ENCODE measurements around the gene ADRA1B.

ADRA1B gene

DNA sequence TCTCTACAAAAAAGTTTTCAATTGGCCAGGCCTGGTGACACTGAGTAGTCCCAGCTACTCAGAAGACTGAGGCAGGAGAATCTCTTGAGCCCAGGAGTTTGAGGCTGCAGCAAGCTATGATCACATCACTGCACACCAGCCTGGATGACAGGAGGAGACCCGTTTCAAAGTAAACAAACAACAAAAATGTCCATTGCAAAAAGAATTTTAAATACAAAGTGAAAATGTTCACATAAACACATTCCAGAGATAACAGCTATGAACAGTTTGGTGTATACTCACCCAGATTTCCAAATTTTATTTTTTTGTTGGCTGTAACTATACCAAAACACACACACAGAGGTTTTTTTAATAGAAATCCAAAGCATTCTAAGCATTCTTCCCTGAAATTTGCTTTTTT, 39.8 kb downstream of the ADRA1B start:
- DNase-seq (ENCODE audit: low spot score) (no peak), ATAC-seq (ENCODE audit: low read depth) (no peak)
- H3K27me3 ChIP-seq (ENCODE audit: insufficient read depth, poor library complexity, severe bottlenecking) = no peaks in the 10 kb centered on the region
- H3K36me3 ChIP-seq (ENCODE audit: low read depth) = no peaks in the 10 kb centered on the region
- TF ChIP-seq, protein P1, sequence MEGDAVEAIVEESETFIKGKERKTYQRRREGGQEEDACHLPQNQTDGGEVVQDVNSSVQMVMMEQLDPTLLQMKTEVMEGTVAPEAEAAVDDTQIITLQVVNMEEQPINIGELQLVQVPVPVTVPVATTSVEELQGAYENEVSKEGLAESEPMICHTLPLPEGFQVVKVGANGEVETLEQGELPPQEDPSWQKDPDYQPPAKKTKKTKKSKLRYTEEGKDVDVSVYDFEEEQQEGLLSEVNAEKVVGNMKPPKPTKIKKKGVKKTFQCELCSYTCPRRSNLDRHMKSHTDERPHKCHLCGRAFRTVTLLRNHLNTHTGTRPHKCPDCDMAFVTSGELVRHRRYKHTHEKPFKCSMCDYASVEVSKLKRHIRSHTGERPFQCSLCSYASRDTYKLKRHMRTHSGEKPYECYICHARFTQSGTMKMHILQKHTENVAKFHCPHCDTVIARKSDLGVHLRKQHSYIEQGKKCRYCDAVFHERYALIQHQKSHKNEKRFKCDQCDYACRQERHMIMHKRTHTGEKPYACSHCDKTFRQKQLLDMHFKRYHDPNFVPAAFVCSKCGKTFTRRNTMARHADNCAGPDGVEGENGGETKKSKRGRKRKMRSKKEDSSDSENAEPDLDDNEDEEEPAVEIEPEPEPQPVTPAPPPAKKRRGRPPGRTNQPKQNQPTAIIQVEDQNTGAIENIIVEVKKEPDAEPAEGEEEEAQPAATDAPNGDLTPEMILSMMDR (IDR thresholded peaks at IDR 0.05; ENCODE audit: poor library complexity, severe bottlenecking) = no peak
- H3K4me3 ChIP-seq (ENCODE audit: severe bottlenecking) = no peak overlapping the region
- no peaks in the 10 kb centered on the region for H3K4me1 ChIP-seq (ENCODE audit: insufficient read depth, poor library complexity, severe bottlenecking)
- no peak overlapping the region for H3K27ac ChIP-seq (ENCODE audit: poor library complexity, severe bottlenecking)
- H3K9me3 ChIP-seq (ENCODE audit: severe bottlenecking) = no peaks in the 10 kb centered on the region

DNA sequence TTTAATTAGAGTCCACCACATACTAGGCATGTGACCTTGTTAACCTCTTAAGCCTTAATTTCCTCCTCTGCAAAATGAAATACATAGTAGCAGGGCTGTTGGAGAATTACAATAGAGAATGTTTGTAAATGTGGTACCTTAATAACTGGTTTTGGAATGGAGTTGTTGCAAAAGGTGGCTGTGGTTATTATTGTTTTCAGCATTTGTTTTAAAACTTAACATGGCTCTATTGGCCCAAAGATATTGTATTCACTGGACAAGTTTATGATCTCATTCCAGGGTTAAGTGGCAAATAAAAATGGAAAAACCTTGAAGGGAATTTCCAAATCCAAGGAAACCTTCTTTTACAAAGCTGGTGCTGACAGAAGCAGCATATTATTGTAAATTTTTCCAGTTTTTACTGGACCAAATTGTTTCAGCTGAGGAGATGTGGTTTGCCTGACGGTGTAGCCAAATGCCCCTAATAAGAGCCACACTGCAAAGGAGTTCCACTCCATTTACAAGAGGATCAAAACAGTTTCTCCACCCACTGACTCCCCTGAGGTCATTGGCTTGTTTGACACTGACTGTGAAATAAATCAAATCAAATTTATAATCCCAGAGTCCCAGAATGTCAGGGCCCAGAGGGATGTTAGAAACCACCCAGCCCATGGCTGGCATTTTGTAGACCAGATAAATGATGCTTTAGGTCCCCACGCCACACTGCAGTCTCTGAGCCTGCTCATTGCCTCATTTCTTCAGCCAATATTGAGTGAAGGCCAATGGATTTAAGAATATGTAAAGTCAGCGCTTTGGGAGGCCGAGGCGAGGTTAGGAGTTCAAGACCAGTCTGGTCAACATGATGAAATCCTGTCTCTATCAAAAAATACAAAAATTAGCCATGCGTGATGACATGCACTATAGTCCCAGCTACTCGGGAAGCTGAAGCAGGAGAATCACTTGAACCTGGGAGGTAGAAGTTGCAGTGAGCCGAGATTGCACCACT, 45.2 kb downstream of the ADRA1B start:
- no peaks in the 10 kb centered on the region for H3K27me3 ChIP-seq (ENCODE audit: insufficient read depth, poor library complexity, severe bottlenecking)
- H3K4me3 ChIP-seq (ENCODE audit: severe bottlenecking) = no peak overlapping the region
- no peak overlapping the region for H3K27ac ChIP-seq (ENCODE audit: poor library complexity, severe bottlenecking)
- no peak for DNase-seq (ENCODE audit: low spot score)
- TF ChIP-seq, protein P1 (IDR thresholded peaks at IDR 0.05; ENCODE audit: poor library complexity, severe bottlenecking) = no peak
- no peaks in the 10 kb centered on the region for H3K36me3 ChIP-seq (ENCODE audit: low read depth)
- no peaks in the 10 kb centered on the region for H3K9me3 ChIP-seq (ENCODE audit: severe bottlenecking)
- H3K4me1 ChIP-seq (ENCODE audit: insufficient read depth, poor library complexity, severe bottlenecking) = no peaks in the 10 kb centered on the region
- no peak for ATAC-seq (ENCODE audit: low read depth)

DNA sequence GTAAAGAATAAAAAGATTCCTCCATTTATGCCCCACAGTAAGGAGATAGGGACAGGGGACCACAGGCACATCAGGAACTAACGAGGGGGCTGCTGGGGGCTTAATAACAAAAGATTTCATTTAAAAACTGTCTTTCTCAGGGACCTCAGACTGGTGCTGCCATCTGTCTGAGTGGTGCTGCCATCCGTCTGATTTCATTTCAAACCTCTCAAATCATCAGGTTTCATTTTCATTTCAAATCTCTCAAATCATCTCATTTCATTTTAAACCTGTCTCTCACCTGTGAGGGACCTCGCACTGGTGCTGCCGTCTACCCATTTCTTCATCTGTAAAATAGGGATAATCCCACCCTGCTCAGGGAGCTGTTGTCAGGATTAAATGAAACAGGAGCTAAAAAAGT, 45.9 kb downstream of the ADRA1B start:
- TF ChIP-seq, protein P1 (IDR thresholded peaks at IDR 0.05; ENCODE audit: poor library complexity, severe bottlenecking) = no peak
- Histone ChIP-seq H3K27me3 (ENCODE audit: insufficient read depth, poor library complexity, severe bottlenecking) (no peaks in the 10 kb centered on the region), H3K36me3 (ENCODE audit: low read depth) (no peaks in the 10 kb centered on the region), H3K4me1 (ENCODE audit: insufficient read depth, poor library complexity, severe bottlenecking) (no peaks in the 10 kb centered on the region), H3K9me3 (ENCODE audit: severe bottlenecking) (no peaks in the 10 kb centered on the region), H3K4me3 (ENCODE audit: severe bottlenecking) (no peak overlapping the region), H3K27ac (ENCODE audit: poor library complexity, severe bottlenecking) (no peak overlapping the region)
- DNase-seq (ENCODE audit: low spot score) = no peak
- no peak for ATAC-seq (ENCODE audit: low read depth)

GRCh38 chr5:159963935-159964334, 47.7 kb downstream of the ADRA1B start:
- Histone ChIP-seq H3K4me3 (ENCODE audit: severe bottlenecking) (no peak overlapping the region), H3K27ac (ENCODE audit: poor library complexity, severe bottlenecking) (no peak overlapping the region), H3K4me1 (ENCODE audit: insufficient read depth, poor library complexity, severe bottlenecking) (no peaks in the 10 kb centered on the region), H3K27me3 (ENCODE audit: insufficient read depth, poor library complexity, severe bottlenecking) (no peaks in the 10 kb centered on the region), H3K9me3 (ENCODE audit: severe bottlenecking) (no peaks in the 10 kb centered on the region), H3K36me3 (ENCODE audit: low read depth) (no peaks in the 10 kb centered on the region)
- no peak for ATAC-seq (ENCODE audit: low read depth)
- DNase-seq (ENCODE audit: low spot score) = no peak
- TF ChIP-seq, protein P1 (IDR thresholded peaks at IDR 0.05; ENCODE audit: poor library complexity, severe bottlenecking) = no peak
